Activated naive CD4-positive, alpha-beta T cell treated with anti-CD3 and anti-CD28 coated beads for 36 hours (primary cell): ENCODE data around the gene KAZN. TPM values are rescaled to one million over a fixed set of nuclear protein-coding genes. Genes with fewer than 3 reads are reported as not detected.

Source experiments
- CTCF ChIA-PET: fragments of 350-600 bp; sonication (Branson Sonifier 250); formaldehyde crosslinking; loops from one replicate; lab custom pipeline; 2021; ENCODE audit warnings: antibody characterized with exemption; lab: Charles Lee
- DNase-seq: peaks from one replicate; pipeline ENCODE4 v3.0.0-alpha.2; 2020
- H3K27ac Mint-ChIP-seq: one replicate; pipeline ENCODE4 v1.8.0; 2021; ENCODE audit warnings: mild to moderate bottlenecking, mixed read lengths
- H3K27me3 Mint-ChIP-seq: one replicate; pipeline ENCODE4 v1.8.0; 2021; ENCODE audit warnings: low read depth, mixed read lengths
- H3K36me3 Mint-ChIP-seq: one replicate; pipeline ENCODE4 v1.8.0; 2021; ENCODE audit warnings: low read depth, mixed read lengths
- H3K4me1 Mint-ChIP-seq: one replicate; pipeline ENCODE4 v1.8.0; 2021; ENCODE audit warnings: low read depth, mixed read lengths
- H3K4me3 Mint-ChIP-seq: one replicate; pipeline ENCODE4 v1.8.0; 2021; ENCODE audit warnings: mild to moderate bottlenecking, moderate library complexity, mixed read lengths
- H3K9me3 Mint-ChIP-seq: one replicate; pipeline ENCODE4 v1.8.0; 2021; ENCODE audit warnings: mixed read lengths
- intact Hi-C: fragments of 100-400 bp; cut with micrococcal nuclease; formaldehyde crosslinking; loops from one replicate; pipeline ENCODE4 v1.15.1; 2023
- total RNA-seq, 2 experiments: library from RNA; stranded (reverse); gene quantifications; one replicate each; pipeline ENCODE4 v1.2.3, GENCODE V29; 2021

The KAZN gene
- total RNA-seq, 2 experiments from 2014 or later, result 0.55 to 0.59 TPM

DNA sequence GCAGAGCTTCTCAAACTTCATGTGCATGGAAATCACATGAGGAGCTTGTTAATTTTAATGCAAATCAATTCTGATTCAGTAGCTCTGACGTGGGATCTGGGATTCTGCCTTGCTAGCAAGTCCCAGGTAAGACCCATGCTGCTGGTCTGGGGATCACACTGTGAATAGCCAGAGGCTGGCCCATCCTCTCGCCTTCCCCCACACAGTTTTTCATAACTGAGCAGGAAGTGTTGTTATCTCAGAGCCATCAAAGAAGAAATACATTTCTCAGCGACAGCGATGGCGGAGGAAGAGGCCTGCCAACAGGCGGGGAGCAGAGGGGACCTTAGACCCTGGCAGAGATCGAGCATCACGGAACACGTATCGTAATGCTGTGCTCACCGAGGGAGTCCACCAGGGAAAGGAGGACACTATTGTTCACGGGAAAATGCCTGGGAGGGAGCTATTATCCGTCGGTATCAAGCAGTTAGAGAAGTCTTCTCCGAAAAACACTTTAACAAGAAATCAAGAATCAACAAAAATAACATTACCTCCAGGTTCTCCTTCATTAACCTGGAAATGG, 286.2 kb downstream of the KAZN start:
- intact Hi-C loops, result no loop called here
- Mint-ChIP-seq H3K9me3 (no peaks in the 10 kb centered on the region), H3K36me3 (no peaks in the 10 kb centered on the region), H3K4me3 (no peak overlapping the region), H3K27me3 (no peaks in the 10 kb centered on the region), H3K27ac (no peak overlapping the region), H3K4me1 (no peaks in the 10 kb centered on the region)
- CTCF ChIA-PET, result interaction anchor here (1.4 kb wide), 1 partner anchor 143 kb away, joined by 3 read pairs; no protein-coding TSS in a partner anchor
- no peak for DNase-seq

DNA sequence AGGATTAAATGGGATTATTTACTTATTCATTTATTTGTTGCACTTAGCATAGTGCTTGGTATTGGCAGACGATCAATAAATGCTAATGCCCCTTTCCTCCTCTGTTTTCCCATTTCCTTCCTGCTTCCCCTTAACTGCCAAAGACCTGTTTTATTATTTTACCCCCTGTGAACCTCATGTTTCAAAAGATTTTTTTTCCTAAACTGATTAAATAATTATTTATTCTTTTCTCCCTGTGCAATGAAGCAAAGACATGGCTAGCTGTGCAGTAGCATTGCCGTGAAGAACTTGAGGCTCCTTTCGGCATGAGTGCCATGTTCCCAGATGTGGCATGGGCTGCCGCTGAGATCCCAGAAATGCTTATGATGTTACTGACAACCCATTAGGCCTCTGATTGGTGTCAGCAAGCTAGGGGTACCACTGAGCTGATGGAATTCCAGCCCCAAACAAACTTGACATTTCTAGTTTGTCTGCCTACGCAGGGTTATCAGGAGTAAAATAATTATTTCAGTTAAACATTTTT, 288.6 kb downstream of the KAZN start:
- intact Hi-C loops, result no loop called here
- Mint-ChIP-seq H3K36me3 (no peaks in the 10 kb centered on the region), H3K4me1 (no peaks in the 10 kb centered on the region), H3K9me3 (no peaks in the 10 kb centered on the region), H3K4me3 (no peak overlapping the region), H3K27ac (no peak overlapping the region), H3K27me3 (no peaks in the 10 kb centered on the region)
- no peak for DNase-seq
- CTCF ChIA-PET, result interaction anchor here (0.6 kb wide), 1 partner anchor 562 kb away, joined by 3 read pairs; no protein-coding TSS in a partner anchor

DNA sequence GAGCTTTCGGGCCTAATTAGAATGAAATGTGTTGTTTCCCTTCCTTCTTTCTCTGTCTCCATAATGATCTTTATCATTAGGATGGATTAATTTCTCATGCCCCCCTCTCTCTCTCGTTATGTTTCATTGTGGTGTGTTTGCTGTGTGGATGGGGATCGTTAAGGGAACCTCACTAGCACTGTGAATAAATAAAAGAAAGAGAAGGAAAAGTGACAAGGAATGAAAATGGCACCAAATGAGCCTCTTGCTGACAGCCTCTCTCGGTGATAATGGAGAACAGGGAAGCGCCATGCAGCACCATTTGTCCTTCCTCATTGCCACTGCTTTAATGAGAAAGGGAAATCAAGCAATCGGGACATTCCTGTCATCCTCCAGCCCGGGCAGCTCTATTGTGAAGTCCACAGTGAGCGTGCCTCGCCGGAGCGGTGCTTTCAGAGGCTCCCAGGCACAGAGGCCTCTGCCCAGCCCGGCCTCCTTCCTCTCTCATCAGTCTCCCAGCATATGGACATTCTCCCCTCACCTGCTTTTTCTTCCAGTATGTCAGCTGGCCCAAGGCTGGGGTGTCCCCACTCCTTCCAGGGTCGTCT, 289.4 kb downstream of the KAZN start:
- CTCF ChIA-PET, result no interaction called here
- H3K27ac Mint-ChIP-seq, result no peak overlapping the region
- no peaks in the 10 kb centered on the region for H3K9me3 Mint-ChIP-seq
- no peak for DNase-seq
- no peak overlapping the region for H3K4me3 Mint-ChIP-seq
- no peaks in the 10 kb centered on the region for H3K36me3 Mint-ChIP-seq
- H3K27me3 Mint-ChIP-seq, result peaks cover 2% of the 10 kb centered on the region
- intact Hi-C loops, result no loop called here
- H3K4me1 Mint-ChIP-seq, result no peaks in the 10 kb centered on the region

DNA sequence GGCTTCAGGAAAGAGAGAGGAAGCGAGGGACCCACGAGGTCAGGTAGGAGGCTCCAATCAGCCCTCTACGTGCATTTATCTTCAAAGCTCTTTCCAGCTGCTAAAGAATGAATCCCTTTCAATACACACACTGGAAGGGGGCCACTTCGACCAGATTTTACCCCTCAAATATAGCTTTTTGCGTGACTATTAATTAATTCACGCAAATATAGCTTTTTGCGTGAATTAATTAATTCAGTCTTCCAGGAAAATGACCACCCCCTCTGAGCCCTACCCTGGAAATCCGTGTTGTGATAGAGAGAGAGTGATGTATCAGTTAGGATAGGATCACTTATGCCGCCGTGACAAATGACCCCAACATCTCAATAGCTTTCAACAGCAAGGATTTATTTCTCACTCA, 289.9 kb downstream of the KAZN start:
- H3K9me3 Mint-ChIP-seq, result no peaks in the 10 kb centered on the region
- H3K27me3 Mint-ChIP-seq, result peaks cover 2% of the 10 kb centered on the region
- no peak overlapping the region for H3K4me3 Mint-ChIP-seq
- intact Hi-C loops, result no loop called here
- CTCF ChIA-PET, result interaction anchor here (0.6 kb wide), 1 partner anchor 1097 kb away, joined by 3 read pairs; no protein-coding TSS in a partner anchor
- H3K36me3 Mint-ChIP-seq, result no peaks in the 10 kb centered on the region
- H3K4me1 Mint-ChIP-seq, result no peaks in the 10 kb centered on the region
- no peak overlapping the region for H3K27ac Mint-ChIP-seq
- DNase-seq, result no peak

DNA sequence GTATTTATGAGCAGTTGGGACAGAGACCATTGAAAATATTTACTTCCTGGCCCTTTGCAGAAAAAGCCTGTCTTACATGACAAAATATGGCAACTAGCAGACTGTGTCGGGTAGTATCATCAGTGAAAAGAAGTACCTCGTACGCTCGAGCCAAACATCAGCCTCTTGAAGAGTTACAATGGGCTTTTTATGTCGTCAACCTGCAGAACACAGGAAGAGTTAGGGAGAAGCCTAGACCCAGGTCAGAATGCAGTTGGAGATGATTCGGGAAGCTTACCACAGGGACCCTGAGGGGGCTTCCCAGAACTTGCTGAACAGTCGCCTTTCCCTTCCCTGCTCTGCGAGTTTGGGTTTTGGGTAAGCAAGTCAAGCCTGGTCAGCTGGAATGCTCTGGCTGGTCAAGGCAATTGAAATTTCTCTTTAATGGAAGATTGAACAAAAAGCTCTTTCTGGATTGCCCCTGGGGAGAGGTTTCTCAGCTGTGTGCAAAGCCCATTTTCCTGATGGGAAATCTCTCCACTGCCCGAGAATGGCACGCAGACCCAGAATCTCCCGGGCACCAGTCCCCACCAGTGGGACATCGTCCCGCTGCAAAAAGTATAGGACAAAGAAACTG, 291.4 kb downstream of the KAZN start:
- Mint-ChIP-seq H3K9me3 (no peaks in the 10 kb centered on the region), H3K36me3 (no peaks in the 10 kb centered on the region), H3K4me3 (no peak overlapping the region), H3K4me1 (no peaks in the 10 kb centered on the region), H3K27ac (no peak overlapping the region), H3K27me3 (peaks cover 2% of the 10 kb centered on the region)
- CTCF ChIA-PET, result interaction anchor here (0.5 to 0.6 kb wide), 2 partner anchors 73 to 238 kb away, joined by 3 read pairs; no protein-coding TSS in a partner anchor
- intact Hi-C loops, result no loop called here
- DNase-seq, result no peak

DNA sequence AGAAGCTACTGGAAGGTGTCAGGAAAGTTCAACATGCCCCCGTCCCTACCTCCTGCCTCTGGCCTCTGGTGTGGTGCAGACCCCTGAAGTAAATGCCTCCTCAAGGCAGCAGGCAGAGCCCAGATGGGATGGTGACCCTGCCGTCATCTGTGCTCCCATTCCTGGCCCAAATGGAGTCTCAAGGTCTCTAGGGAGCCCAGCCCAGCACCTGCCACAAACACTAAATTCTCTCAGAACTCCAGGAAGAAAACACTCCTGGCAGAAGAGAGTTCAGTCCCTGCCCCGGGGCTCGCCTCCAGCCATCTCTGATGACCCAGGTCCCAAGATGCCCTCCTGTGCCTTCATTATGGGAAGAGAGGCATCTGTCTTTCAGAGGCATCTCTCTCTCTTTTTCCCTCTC, 293.5 kb downstream of the KAZN start:
- intact Hi-C loops, result no loop called here
- Mint-ChIP-seq H3K27ac (no peak overlapping the region), H3K4me3 (no peak overlapping the region), H3K27me3 (peaks cover 7% of the 10 kb centered on the region), H3K4me1 (no peaks in the 10 kb centered on the region), H3K36me3 (no peaks in the 10 kb centered on the region), H3K9me3 (no peaks in the 10 kb centered on the region)
- CTCF ChIA-PET, result no interaction called here
- DNase-seq, result no peak

DNA sequence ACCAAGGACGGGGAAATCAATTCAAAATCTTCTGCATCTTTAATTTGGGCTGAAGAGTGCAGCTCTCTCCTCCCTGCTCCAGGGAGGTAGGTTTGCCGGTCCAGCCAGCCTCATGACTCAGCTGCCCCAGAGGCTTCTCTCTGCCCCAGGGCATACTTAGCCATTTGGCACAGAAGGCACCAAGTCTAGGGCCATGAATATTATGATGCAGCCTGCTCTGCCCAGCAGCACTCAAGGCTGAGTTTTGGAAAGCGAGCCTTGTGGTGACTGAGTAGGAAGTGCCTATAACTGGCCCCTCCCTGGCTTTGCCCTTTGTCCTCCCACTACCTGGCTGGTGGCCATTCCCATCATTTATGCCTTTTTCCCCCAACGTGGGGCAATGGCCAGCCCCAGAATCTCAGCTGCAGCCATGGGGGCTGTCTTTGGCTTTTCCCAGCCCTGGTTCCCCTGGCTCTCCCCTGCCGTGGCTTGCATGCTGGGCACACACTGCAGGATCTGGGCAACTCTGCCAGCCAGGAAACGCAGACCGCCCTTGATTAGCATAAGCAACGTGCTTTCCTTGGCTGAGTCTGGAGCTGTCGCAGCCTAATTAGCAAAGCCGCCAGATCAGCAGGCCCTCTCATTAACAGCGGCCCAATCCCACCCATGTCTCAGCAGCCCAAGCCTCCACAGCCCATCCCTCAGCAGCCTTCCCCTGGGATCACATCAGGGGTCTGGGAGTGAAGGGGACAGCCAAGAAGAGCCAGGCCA, 296.5 kb downstream of the KAZN start:
- Mint-ChIP-seq H3K27me3 (peaks cover 8% of the 10 kb centered on the region), H3K36me3 (no peaks in the 10 kb centered on the region), H3K27ac (no peak overlapping the region), H3K4me1 (no peaks in the 10 kb centered on the region), H3K9me3 (no peaks in the 10 kb centered on the region), H3K4me3 (no peak overlapping the region)
- CTCF ChIA-PET, result no interaction called here
- DNase-seq, result no peak
- intact Hi-C loops, result no loop called here

DNA sequence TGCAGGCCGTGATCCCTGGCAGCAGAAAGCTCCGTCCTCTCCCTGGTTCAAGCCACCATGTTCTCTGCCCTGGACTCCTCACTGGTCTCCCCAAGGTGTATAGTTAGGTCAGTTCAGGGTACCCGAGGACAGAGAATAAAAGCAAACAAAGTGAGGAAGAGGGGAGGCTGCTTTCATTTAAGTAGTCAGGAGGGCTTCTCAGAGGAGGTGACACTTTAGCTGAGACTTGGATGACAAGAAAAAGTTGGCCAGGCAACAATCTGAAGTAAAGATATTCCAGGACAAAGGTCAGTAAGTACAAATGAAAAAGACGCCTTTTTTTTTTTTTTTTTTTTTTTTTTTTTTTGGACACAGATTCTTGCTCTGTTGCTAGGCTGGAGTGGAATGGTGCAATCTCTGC, 297.2 kb downstream of the KAZN start:
- H3K27me3 Mint-ChIP-seq, result peaks cover 8% of the 10 kb centered on the region
- no peaks in the 10 kb centered on the region for H3K4me1 Mint-ChIP-seq
- CTCF ChIA-PET, result no interaction called here
- H3K27ac Mint-ChIP-seq, result no peak overlapping the region
- intact Hi-C loops, result no loop called here
- H3K9me3 Mint-ChIP-seq, result no peaks in the 10 kb centered on the region
- no peak overlapping the region for H3K4me3 Mint-ChIP-seq
- no peak for DNase-seq
- no peaks in the 10 kb centered on the region for H3K36me3 Mint-ChIP-seq

DNA sequence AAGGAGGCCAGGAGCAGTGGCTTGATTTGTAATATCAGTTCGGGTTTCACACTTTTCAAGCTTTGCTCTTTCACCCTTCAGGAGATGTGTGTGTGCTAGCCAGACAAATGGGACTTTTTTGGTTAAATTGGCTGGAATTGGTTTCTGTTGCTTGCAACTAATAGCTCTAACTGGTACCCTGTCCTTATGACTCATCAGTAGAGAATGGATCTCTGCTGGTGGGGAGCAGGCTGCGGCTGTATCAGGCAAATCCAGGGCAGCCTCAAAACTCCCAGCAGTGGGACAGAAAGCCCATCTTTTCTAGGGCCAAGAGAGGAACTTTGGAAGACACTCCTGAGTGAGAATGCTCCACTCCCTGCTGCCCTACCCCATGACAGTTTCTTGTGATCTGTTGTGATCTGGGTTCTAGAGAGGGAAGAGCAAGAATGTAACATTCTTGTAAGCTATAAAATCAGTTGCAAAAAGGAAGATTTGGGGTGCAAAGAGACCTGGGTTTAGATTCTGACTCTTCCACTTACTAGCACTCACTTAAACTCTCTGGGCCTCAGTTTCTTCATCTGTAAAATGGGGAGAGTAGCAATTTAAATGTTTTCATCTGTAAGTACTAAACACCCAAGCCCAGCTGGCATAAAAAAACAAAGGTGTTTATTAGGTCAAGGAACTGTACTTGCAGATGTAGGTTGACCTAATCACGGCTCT, 298.0 kb downstream of the KAZN start:
- H3K4me3 Mint-ChIP-seq, result no peak overlapping the region
- no peaks in the 10 kb centered on the region for H3K4me1 Mint-ChIP-seq
- CTCF ChIA-PET, result no interaction called here
- intact Hi-C loops, result no loop called here
- no peaks in the 10 kb centered on the region for H3K36me3 Mint-ChIP-seq
- DNase-seq, result no peak
- no peak overlapping the region for H3K27ac Mint-ChIP-seq
- no peaks in the 10 kb centered on the region for H3K9me3 Mint-ChIP-seq
- peaks cover 8% of the 10 kb centered on the region for H3K27me3 Mint-ChIP-seq

DNA sequence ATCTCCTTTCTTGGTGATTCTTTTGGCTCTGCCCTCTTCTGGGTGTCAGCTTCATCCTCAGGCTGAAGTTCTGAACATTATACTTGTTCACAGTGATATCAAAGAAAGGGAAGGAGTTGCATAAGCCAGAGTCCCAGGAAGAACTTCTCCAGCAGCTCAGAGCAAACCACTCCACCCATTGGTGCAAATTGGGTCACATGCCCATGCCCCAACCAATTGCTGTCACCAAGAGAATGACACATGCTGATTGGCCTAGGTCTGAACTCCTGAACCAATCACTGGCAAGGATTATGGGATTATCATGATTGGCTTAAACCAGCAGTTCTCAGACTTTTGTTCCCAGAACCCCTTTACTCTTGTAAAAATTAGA, 298.6 kb downstream of the KAZN start:
- no peaks in the 10 kb centered on the region for H3K36me3 Mint-ChIP-seq
- peaks cover 8% of the 10 kb centered on the region for H3K27me3 Mint-ChIP-seq
- H3K4me3 Mint-ChIP-seq, result no peak overlapping the region
- DNase-seq, result no peak
- no peaks in the 10 kb centered on the region for H3K4me1 Mint-ChIP-seq
- H3K27ac Mint-ChIP-seq, result no peak overlapping the region
- intact Hi-C loops, result no loop called here
- no peaks in the 10 kb centered on the region for H3K9me3 Mint-ChIP-seq
- CTCF ChIA-PET, result no interaction called here

DNA sequence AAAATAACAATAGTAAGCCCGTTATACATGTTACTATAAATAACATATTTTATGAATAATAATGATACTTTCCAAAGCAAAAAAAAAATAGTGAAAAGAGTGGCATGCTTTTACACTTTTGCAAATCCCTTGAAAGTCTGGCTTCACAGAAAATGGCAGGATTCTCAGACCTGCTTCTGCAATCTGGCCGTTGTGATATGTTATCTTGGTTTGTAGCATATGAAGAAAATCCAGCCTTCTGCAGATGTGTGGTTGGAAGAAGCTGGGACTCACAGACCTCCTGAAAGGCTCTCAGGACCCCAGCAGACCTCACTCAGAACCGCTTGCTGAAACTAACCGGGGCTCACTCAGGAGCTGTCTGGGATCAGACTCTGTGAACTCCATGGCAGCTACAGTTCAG, 299.1 kb downstream of the KAZN start:
- intact Hi-C loops, result no loop called here
- Mint-ChIP-seq H3K27ac (no peak overlapping the region), H3K4me3 (no peak overlapping the region), H3K27me3 (peaks cover 8% of the 10 kb centered on the region), H3K9me3 (no peaks in the 10 kb centered on the region), H3K36me3 (no peaks in the 10 kb centered on the region), H3K4me1 (no peaks in the 10 kb centered on the region)
- CTCF ChIA-PET, result no interaction called here
- DNase-seq, result no peak

DNA sequence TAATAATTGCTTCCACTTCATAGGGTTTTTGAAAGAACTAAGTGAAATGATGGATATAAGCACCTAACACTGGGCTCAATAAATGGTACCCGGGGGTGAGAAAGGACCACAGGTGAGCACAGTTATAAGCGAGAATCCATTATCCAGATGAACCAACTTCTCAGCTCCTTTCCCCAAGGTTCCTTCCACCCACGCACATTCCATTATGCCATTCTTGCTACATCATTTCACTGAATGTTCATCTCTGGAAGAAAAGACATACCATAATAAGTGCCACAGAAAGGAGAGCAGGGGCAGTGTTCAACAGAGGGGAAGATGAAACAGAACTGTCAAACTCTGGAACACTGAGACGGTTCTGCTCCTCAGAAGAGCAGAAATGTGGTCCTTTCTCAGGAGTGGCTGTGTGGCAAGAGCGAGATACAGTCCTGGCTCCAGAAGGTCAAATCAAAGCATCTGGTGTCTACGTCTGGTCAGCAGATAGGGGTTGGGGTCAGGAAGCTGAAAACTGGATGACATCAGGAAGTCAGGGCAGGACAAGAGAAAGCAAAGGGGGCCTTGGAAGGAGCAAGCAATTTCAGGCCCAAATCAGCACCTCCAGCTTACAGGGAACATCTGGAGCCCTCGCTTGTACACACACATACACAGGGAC, 299.6 kb downstream of the KAZN start:
- H3K36me3 Mint-ChIP-seq, result no peaks in the 10 kb centered on the region
- intact Hi-C loops, result no loop called here
- CTCF ChIA-PET, result no interaction called here
- no peaks in the 10 kb centered on the region for H3K9me3 Mint-ChIP-seq
- H3K27ac Mint-ChIP-seq, result no peak overlapping the region
- H3K27me3 Mint-ChIP-seq, result peaks cover 6% of the 10 kb centered on the region
- H3K4me3 Mint-ChIP-seq, result no peak overlapping the region
- no peaks in the 10 kb centered on the region for H3K4me1 Mint-ChIP-seq
- DNase-seq, result no peak
